Mesenchymal stem cell (in vitro differentiated cells and primary cell): Measurements from ENCODE around the gene TFDP1.

Experiments used
- DNase-seq: peaks from one replicate; pipeline ENCODE4 v3.0.0-alpha.2; 2013
- H2AFZ ChIP-seq: one replicate; pipeline ENCODE4 v1.6.1; 2013; ENCODE audit warnings: low read depth, mild to moderate bottlenecking, control low read depth, inconsistent platforms, low read length, moderate library complexity
- H2AK5ac ChIP-seq: 2 replicates; pipeline ENCODE4 v1.6.1; 2013; ENCODE audit warnings: low read length, moderate library complexity, mild to moderate bottlenecking, inconsistent platforms; ENCODE audit not compliant: severe bottlenecking
- H2BK120ac ChIP-seq: one replicate; pipeline ENCODE4 v1.6.1; 2013; ENCODE audit warnings: low read depth, mild to moderate bottlenecking, inconsistent platforms, low read length, moderate library complexity
- H2BK12ac ChIP-seq, 2 experiments: one replicate each; pipeline ENCODE4 v1.6.1; 2013; ENCODE audit warnings: inconsistent platforms in 2 of 2, low read length in 2 of 2, mild to moderate bottlenecking in 2 of 2, moderate library complexity in 2 of 2, control low read depth in 1 of 2
- H2BK15ac ChIP-seq: one replicate; pipeline ENCODE4 v1.6.1; 2013; ENCODE audit warnings: mild to moderate bottlenecking, low read depth, inconsistent platforms; ENCODE audit not compliant: poor library complexity, severe bottlenecking
- H2BK5ac ChIP-seq: 2 replicates; pipeline ENCODE4 v1.6.1; 2013; ENCODE audit warnings: low read depth, mild to moderate bottlenecking, low read length, control low read depth, inconsistent platforms; ENCODE audit not compliant: poor library complexity, severe bottlenecking
- H3K14ac ChIP-seq, 2 experiments: one replicate each; pipeline ENCODE4 v1.6.1; 2013; ENCODE audit warnings: inconsistent platforms in 2 of 2, low read length in 2 of 2, control low read depth in 1 of 2, mild to moderate bottlenecking in 1 of 2, moderate library complexity in 1 of 2
- H3K18ac ChIP-seq, 2 experiments: one replicate each; pipeline ENCODE4 v1.6.1; 2013; ENCODE audit warnings: inconsistent platforms in 2 of 2, low read length in 2 of 2, control low read depth in 1 of 2, low read depth in 1 of 2, mild to moderate bottlenecking in 1 of 2
- H3K23ac ChIP-seq, 2 experiments: one replicate each; pipeline ENCODE4 v1.6.1; 2013; ENCODE audit warnings: inconsistent platforms in 2 of 2, low read length in 2 of 2, mild to moderate bottlenecking in 2 of 2, moderate library complexity in 2 of 2, control low read depth in 1 of 2
- H3K27ac ChIP-seq: 2 replicates; pipeline ENCODE4 v1.5.1; 2013; ENCODE audit warnings: mild to moderate bottlenecking, moderate library complexity, low read length, control low read depth, inconsistent platforms; ENCODE audit not compliant: poor library complexity, severe bottlenecking
- H3K27me3 ChIP-seq, 2 experiments: 2 replicates each; pipeline versions ENCODE4 v1.6.1 to v1.7.0; 2013; ENCODE audit warnings: low read length in 2 of 2, mild to moderate bottlenecking in 2 of 2, moderate library complexity in 2 of 2, control low read depth in 1 of 2, inconsistent platforms in 1 of 2; ENCODE audit not compliant: control insufficient read depth in 1 of 2, insufficient read depth in 1 of 2
- H3K36me3 ChIP-seq, 2 experiments: 2 replicates each; pipeline versions ENCODE4 v1.6.1 to v1.7.0; 2013; ENCODE audit warnings: low read length in 2 of 2, control low read depth in 1 of 2, inconsistent platforms in 1 of 2, low read depth in 1 of 2, mild to moderate bottlenecking in 1 of 2; ENCODE audit not compliant: insufficient read depth in 2 of 2, control insufficient read depth in 1 of 2
- H3K4ac ChIP-seq, 2 experiments: one replicate each; pipeline ENCODE4 v1.6.1; 2013; ENCODE audit warnings: inconsistent platforms in 2 of 2, low read length in 2 of 2, mild to moderate bottlenecking in 2 of 2, moderate library complexity in 2 of 2, control low read depth in 1 of 2, low read depth in 1 of 2
- H3K4me1 ChIP-seq: 2 replicates; pipeline ENCODE4 v1.6.1; 2013; ENCODE audit warnings: low read depth, low read length, control low read depth; ENCODE audit not compliant: control insufficient read depth, insufficient read depth
- H3K4me2 ChIP-seq: 2 replicates; pipeline ENCODE4 v1.6.1; 2013; ENCODE audit warnings: low read length, mild to moderate bottlenecking, inconsistent platforms; ENCODE audit not compliant: poor library complexity, severe bottlenecking
- H3K4me3 ChIP-seq, 2 experiments: 2 replicates each; pipeline versions ENCODE4 v1.5.1 to v1.7.0; 2013; ENCODE audit warnings: low read length in 2 of 2, mild to moderate bottlenecking in 2 of 2, control low read depth in 1 of 2, low read depth in 1 of 2; ENCODE audit not compliant: insufficient read depth in 1 of 2
- H3K79me1 ChIP-seq: replicated peaks from 2 replicates; pipeline ENCODE4 v1.6.1; 2013; ENCODE audit warnings: mild to moderate bottlenecking, control low read depth, low read length, inconsistent platforms; ENCODE audit not compliant: poor library complexity, severe bottlenecking
- H3K9ac ChIP-seq: 2 replicates; pipeline ENCODE4 v1.7.0; 2013; ENCODE audit warnings: mild to moderate bottlenecking, low read length, moderate library complexity
- H3K9me3 ChIP-seq: 2 replicates; pipeline ENCODE4 v1.7.0; 2013; ENCODE audit warnings: mild to moderate bottlenecking, low read length; ENCODE audit not compliant: control insufficient read depth
- H4K8ac ChIP-seq: one replicate; pipeline ENCODE4 v1.6.1; 2013; ENCODE audit warnings: inconsistent platforms, mild to moderate bottlenecking, low read length, moderate library complexity
- H4K91ac ChIP-seq: one replicate; pipeline ENCODE4 v1.6.1; 2013; ENCODE audit warnings: mild to moderate bottlenecking, low read length, inconsistent platforms
- WGBS: methylation state at CpG from one replicate; pipeline ENCODE4 v1.1.7; 2013; ENCODE audit warnings: mixed read lengths; 5-methylcytosine and 5-hydroxymethylcytosine counted together

Gene TFDP1

GRCh38 chr13:113596321-113597200 is 12.0 kb downstream of the TFDP1 start:
- no peak overlapping the region for H2BK120ac ChIP-seq
- no peak overlapping the region for H2BK15ac ChIP-seq
- no peaks in the 10 kb centered on the region for H3K27me3 ChIP-seq
- no peak overlapping the region for H3K4me2 ChIP-seq
- H2BK12ac ChIP-seq: no peak overlapping the region
- H3K4me1 ChIP-seq: peaks cover 2% of the 10 kb centered on the region
- no peak overlapping the region for H3K9ac ChIP-seq
- no peak overlapping the region for H3K4me3 ChIP-seq
- no peak overlapping the region for H2BK5ac ChIP-seq
- WGBS: 96% methylated on average over 25 of the region's 27 CpGs
- peaks cover 53 to 79% of the 10 kb centered on the region in 2 experiments for H3K36me3 ChIP-seq
- H3K79me1 ChIP-seq: peaks cover 39% of the 10 kb centered on the region
- no peak overlapping the region for H2AK5ac ChIP-seq
- H3K27ac ChIP-seq: no peak overlapping the region
- H4K91ac ChIP-seq: no peak overlapping the region
- no peak overlapping the region for H4K8ac ChIP-seq
- H3K23ac ChIP-seq: no peak overlapping the region
- no peak overlapping the region for H3K4ac ChIP-seq
- H3K9me3 ChIP-seq: no peaks in the 10 kb centered on the region
- no peak for DNase-seq
- H2AFZ ChIP-seq: no peak overlapping the region
- no peak overlapping the region for H3K18ac ChIP-seq
- no peak overlapping the region for H3K14ac ChIP-seq

- Histone ChIP-seq H3K18ac (no peak overlapping the region), H3K4me1 (peaks cover 2% of the 10 kb centered on the region), H2BK12ac (no peak overlapping the region), H3K4me3 (no peak overlapping the region), H2BK15ac (no peak overlapping the region), H3K36me3 (peaks cover 53 to 76% of the 10 kb centered on the region in 2 experiments), H3K4ac (no peak overlapping the region), H3K4me2 (no peak overlapping the region), H2BK120ac (no peak overlapping the region), H2AK5ac (no peak overlapping the region), H3K14ac (no peak overlapping the region), H3K79me1 (peaks cover 40% of the 10 kb centered on the region), H2BK5ac (no peak overlapping the region), H4K91ac (no peak overlapping the region), H3K27ac (no peak overlapping the region), H4K8ac (no peak overlapping the region), H3K9ac (no peak overlapping the region), H3K9me3 (no peaks in the 10 kb centered on the region), H3K27me3 (no peaks in the 10 kb centered on the region), H3K23ac (no peak overlapping the region), H2AFZ (no peak overlapping the region)
- WGBS: 97% methylated on average over 24 of the region's 24 CpGs
- no peak for DNase-seq
Measured at GRCh38 chr13:113597391-113598080, 13.0 kb downstream of the TFDP1 start.

GRCh38 chr13:113598081-113598410 is 13.5 kb downstream of the TFDP1 start:
- H3K23ac ChIP-seq: no peak overlapping the region
- no peak overlapping the region for H2BK120ac ChIP-seq
- no peak overlapping the region for H4K91ac ChIP-seq
- H2AFZ ChIP-seq: no peak overlapping the region
- no peak overlapping the region for H3K4me2 ChIP-seq
- no peaks in the 10 kb centered on the region for H3K27me3 ChIP-seq
- no peak overlapping the region for H2AK5ac ChIP-seq
- no peaks in the 10 kb centered on the region for H3K9me3 ChIP-seq
- no peak overlapping the region for H2BK12ac ChIP-seq
- no peaks in the 10 kb centered on the region for H3K4me1 ChIP-seq
- no peak overlapping the region for H2BK15ac ChIP-seq
- WGBS: 98% methylated on average over 5 of the region's 5 CpGs
- peaks cover 40% of the 10 kb centered on the region for H3K79me1 ChIP-seq
- H4K8ac ChIP-seq: no peak overlapping the region
- no peak overlapping the region for H3K9ac ChIP-seq
- no peak overlapping the region for H3K4me3 ChIP-seq
- H3K27ac ChIP-seq: no peak overlapping the region
- DNase-seq: no peak
- H2BK5ac ChIP-seq: no peak overlapping the region
- no peak overlapping the region for H3K14ac ChIP-seq
- H3K36me3 ChIP-seq: peaks cover 51 to 71% of the 10 kb centered on the region in 2 experiments
- H3K4ac ChIP-seq: no peak overlapping the region
- H3K18ac ChIP-seq: no peak overlapping the region

- Histone ChIP-seq H3K27me3 (no peaks in the 10 kb centered on the region), H3K36me3 (peaks cover 50 to 67% of the 10 kb centered on the region in 2 experiments), H3K4me1 (no peaks in the 10 kb centered on the region), H2BK120ac (no peak overlapping the region), H2AFZ (no peak overlapping the region), H3K14ac (no peak overlapping the region), H3K4me2 (no peak overlapping the region), H2BK15ac (no peak overlapping the region), H3K9me3 (no peaks in the 10 kb centered on the region), H4K91ac (no peak overlapping the region), H3K79me1 (peaks cover 42% of the 10 kb centered on the region), H3K27ac (no peak overlapping the region), H2BK5ac (no peak overlapping the region), H3K9ac (no peak overlapping the region), H3K18ac (no peak overlapping the region), H2AK5ac (no peak overlapping the region), H2BK12ac (no peak overlapping the region), H4K8ac (no peak overlapping the region), H3K23ac (no peak overlapping the region), H3K4ac (no peak overlapping the region), H3K4me3 (no peak overlapping the region)
- DNase-seq: no peak
- 99% methylated on average over 13 of the region's 13 CpGs for WGBS
Measured at GRCh38 chr13:113598481-113598880, 13.9 kb downstream of the TFDP1 start.
